Endothelial cell of umbilical vein (primary cell): ENCODE measurements around the gene C6orf89. TPM values are rescaled to one million over a fixed set of nuclear protein-coding genes. Genes with fewer than 3 reads are reported as not detected.

Source experiments
- BruUV-seq: library from RNA; stranded (reverse); fragments of 400-500 nt; replicated peaks from 2 replicates; lab custom pipeline; 2021; lab: Mats Ljungman, UMichigan
- CTCF ChIA-PET: fragments of 300-600, 350-600 bp; sonication (Branson Sonifier 250); formaldehyde crosslinking; loops from one replicate; lab custom pipeline; 2021; ENCODE audit warnings: antibody characterized with exemption, inconsistent platforms; lab: Charles Lee
- POLR2A ChIA-PET: fragments of 300-600, 350-600 bp; sonication (Branson Sonifier 250); formaldehyde crosslinking; loops from one replicate; lab custom pipeline; 2021; ENCODE audit warnings: antibody characterized with exemption, inconsistent platforms; lab: Charles Lee
- DNase-seq: peaks from one replicate; pipeline ENCODE4 v3.0.0-alpha.2; 2011; ENCODE audit warnings: low read depth, low spot score
- FAIRE-seq: peaks from 2 replicates; lab custom pipeline; 2011; peaks lifted over from hg19 to GRCh38; lab: Jason Lieb, UNC
- H2AFZ ChIP-seq: 2 replicates; pipeline ENCODE4 v1.6.0; 2012; ENCODE audit warnings: low read depth, low read length, control low read depth, inconsistent platforms
- H3K27ac ChIP-seq: 2 replicates; pipeline ENCODE4 v1.5.1; 2011; ENCODE audit warnings: low read depth, mild to moderate bottlenecking, control low read depth, low read length, moderate library complexity; ENCODE audit not compliant: insufficient read depth
- H3K27me3 ChIP-seq, 2 experiments: 2 replicates each; pipeline versions ENCODE4 v1.6.0 to v1.6.1; 2011; ENCODE audit warnings: low read length in 2 of 2, mixed read lengths in 1 of 2; ENCODE audit not compliant: control insufficient read depth in 2 of 2, insufficient read depth in 2 of 2
- H3K36me3 ChIP-seq, 2 experiments: 2 replicates in 1 of 2; 3 replicates in 1 of 2; pipeline ENCODE4 v1.5.1; 2011; ENCODE audit warnings: low read length in 2 of 2, mild to moderate bottlenecking in 1 of 2, moderate library complexity in 1 of 2; ENCODE audit not compliant: control insufficient read depth in 2 of 2, insufficient read depth in 2 of 2; ENCODE audit errors: extremely low read depth in 1 of 2
- H3K4me1 ChIP-seq: 3 replicates; pipeline ENCODE4 v1.5.1; 2011; ENCODE audit warnings: mild to moderate bottlenecking, low read length; ENCODE audit not compliant: control insufficient read depth, insufficient read depth; ENCODE audit errors: extremely low read depth
- H3K4me2 ChIP-seq: 2 replicates; pipeline ENCODE4 v1.6.1; 2011; ENCODE audit warnings: low read length, control low read depth, mixed read lengths; ENCODE audit not compliant: insufficient read depth
- H3K4me3 ChIP-seq, 3 experiments: fragments of 200-600 bp in 1 of 3; sonication (generic), shearing (Covaris generic) in 1 of 3; replicated peaks in 1 of 3; 2 replicates each; pipeline ENCODE4 v1.5.1; 2011 to 2016; ENCODE audit warnings: control low read depth in 3 of 3, low read length in 3 of 3, mild to moderate bottlenecking in 2 of 3, inconsistent platforms in 1 of 3, low read depth in 1 of 3, moderate library complexity in 1 of 3; ENCODE audit not compliant: insufficient read depth in 1 of 3
- H3K79me2 ChIP-seq: 2 replicates; pipeline ENCODE4 v1.6.0; 2012; ENCODE audit warnings: low read length, inconsistent platforms; ENCODE audit not compliant: control insufficient read depth, insufficient read depth
- H3K9ac ChIP-seq: replicated peaks from 2 replicates; pipeline ENCODE3; 2011; ENCODE audit warnings: low read length, control low read depth; ENCODE audit not compliant: insufficient read depth; ENCODE audit errors: extremely low read depth
- H3K9me1 ChIP-seq: replicated peaks from 3 replicates; pipeline ENCODE4 v1.6.0; 2011; ENCODE audit warnings: mild to moderate bottlenecking, low read length; ENCODE audit not compliant: control insufficient read depth, insufficient read depth; ENCODE audit errors: extremely low read depth
- H3K9me3 ChIP-seq: replicated peaks from 2 replicates; pipeline ENCODE4 v1.5.1; 2012; ENCODE audit warnings: low read length, inconsistent platforms; ENCODE audit not compliant: control insufficient read depth, insufficient read depth
- H4K20me1 ChIP-seq: replicated peaks from 2 replicates; pipeline ENCODE3; 2011; ENCODE audit warnings: mild to moderate bottlenecking, low read length; ENCODE audit not compliant: control insufficient read depth, insufficient read depth; ENCODE audit errors: extremely low read depth
- dilution Hi-C: fragments of 300-500 bp; cut with MboI; formaldehyde crosslinking; loops from one replicate; pipeline ENCODE4 v1.15.0; 2019; ENCODE audit warnings: low sequenced_read_pairs; ENCODE audit not compliant: extremely low pct_ligation_motif_present
- intact Hi-C: fragments of 100-400 bp; cut with micrococcal nuclease; formaldehyde crosslinking; loops from one replicate; pipeline ENCODE4 v1.10.0; 2022
- polyA plus RNA-seq, 4 experiments: library from polyadenylated mRNA; depleted of rRNA in 3 of 4; stranded (reverse) in 3 of 4; unstranded in 1 of 4; fragments of >200 nt; gene quantifications; 2 replicates each; pipeline versions ENCODE4 v1.2.1 to v1.2.3, GENCODE V29; 2011 to 2012; ENCODE audit warnings: missing spikeins in 1 of 4
- total RNA-seq: library from RNA; stranded (reverse); gene quantifications from 2 replicates; pipeline ENCODE4 v1.2.3, GENCODE V29; 2021
- TF ChIP-seq, protein P1 (sequence below), 2 donors: IDR thresholded peaks; 1 replicate in 1 of 2; 2 replicates in 1 of 2; pipeline ENCODE4 v1.5.1; 2011; ENCODE audit warnings: low read length in 2 of 2, mild to moderate bottlenecking in 2 of 2, moderate library complexity in 2 of 2, control low read depth in 1 of 2, inconsistent platforms in 1 of 2, low read depth in 1 of 2; ENCODE audit not compliant: insufficient read depth in 1 of 2; ENCODE audit errors: extremely low read depth in 1 of 2
- TF ChIP-seq, protein P2 (sequence below): IDR thresholded peaks from 2 replicates; pipeline ENCODE4 v1.6.1; 2011; ENCODE audit not compliant: insufficient read depth, insufficient read length

C6orf89 gene
- total and polyA plus RNA-seq, 2 donors (not counting 3 experiments of a cell fraction or from before 2014, with no cell fraction given): 18.2 to 34.0 TPM

GRCh38 chr6:36873612-36874442 is 11.9 kb upstream of the C6orf89 start:
- FAIRE-seq: peak; percentile 24

More at GRCh38 chr6:36873612-36874442, 11.9 kb upstream of the C6orf89 start:
- Histone ChIP-seq H2AFZ (peak overlapping the region; percentile 76), H3K4me3 (peak overlapping the region; percentile 63 to 95 (median 67)), H3K79me2 (peaks cover 21% of the 10 kb centered on the region), H3K27ac (peak overlapping the region; percentile 82), H3K4me1 (peaks cover 12% of the 10 kb centered on the region), H4K20me1 (no peaks in the 10 kb centered on the region), H3K9ac (peak overlapping the region; percentile 92), H3K4me2 (peak overlapping the region; percentile 99), H3K36me3 (peaks cover 0 to 2% of the 10 kb centered on the region in 2 experiments), H3K9me3 (no peaks in the 10 kb centered on the region), H3K27me3 (no peaks in the 10 kb centered on the region), H3K9me1 (no peaks in the 10 kb centered on the region)
- TF ChIP-seq, protein P1, sequence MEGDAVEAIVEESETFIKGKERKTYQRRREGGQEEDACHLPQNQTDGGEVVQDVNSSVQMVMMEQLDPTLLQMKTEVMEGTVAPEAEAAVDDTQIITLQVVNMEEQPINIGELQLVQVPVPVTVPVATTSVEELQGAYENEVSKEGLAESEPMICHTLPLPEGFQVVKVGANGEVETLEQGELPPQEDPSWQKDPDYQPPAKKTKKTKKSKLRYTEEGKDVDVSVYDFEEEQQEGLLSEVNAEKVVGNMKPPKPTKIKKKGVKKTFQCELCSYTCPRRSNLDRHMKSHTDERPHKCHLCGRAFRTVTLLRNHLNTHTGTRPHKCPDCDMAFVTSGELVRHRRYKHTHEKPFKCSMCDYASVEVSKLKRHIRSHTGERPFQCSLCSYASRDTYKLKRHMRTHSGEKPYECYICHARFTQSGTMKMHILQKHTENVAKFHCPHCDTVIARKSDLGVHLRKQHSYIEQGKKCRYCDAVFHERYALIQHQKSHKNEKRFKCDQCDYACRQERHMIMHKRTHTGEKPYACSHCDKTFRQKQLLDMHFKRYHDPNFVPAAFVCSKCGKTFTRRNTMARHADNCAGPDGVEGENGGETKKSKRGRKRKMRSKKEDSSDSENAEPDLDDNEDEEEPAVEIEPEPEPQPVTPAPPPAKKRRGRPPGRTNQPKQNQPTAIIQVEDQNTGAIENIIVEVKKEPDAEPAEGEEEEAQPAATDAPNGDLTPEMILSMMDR (IDR thresholded peaks at IDR 0.05; ENCODE audit: extremely low read depth in 1 of 2, insufficient read depth in 1 of 2, low read depth in 1 of 2, low read length in 2 of 2): peak in 1 of 2 donors; percentile 17
- TF ChIP-seq, protein P2, sequence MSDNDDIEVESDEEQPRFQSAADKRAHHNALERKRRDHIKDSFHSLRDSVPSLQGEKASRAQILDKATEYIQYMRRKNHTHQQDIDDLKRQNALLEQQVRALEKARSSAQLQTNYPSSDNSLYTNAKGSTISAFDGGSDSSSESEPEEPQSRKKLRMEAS: no peak
- intact Hi-C loops: loop anchor here (5.0 kb wide), 1 partner anchor 197 kb away; the partner anchor contains the start of gene CDKN1A
- no peak for DNase-seq
- POLR2A ChIA-PET: interaction anchor here (1.4 kb wide), 1 partner anchor 195 kb away, joined by 4 read pairs; the partner anchor contains the start of gene CDKN1A
- CTCF ChIA-PET: interaction anchor here (0.9 to 5.7 kb wide), 13 partner anchors 9 to 144 kb away, joined by 3 to 41 read pairs (median 5); partner anchors contain the start of gene C6orf89
- dilution Hi-C loops: no loop called here
- TSS peak; percentile 64 for BruUV-seq
